Body of pancreas (tissue), 4 donors: ENCODE data around the gene HELT. TPM values are rescaled to one million over a fixed set of nuclear protein-coding genes. Genes with fewer than 3 reads are reported as not detected.
"Not testable (repeated sequence)": the region's sequence is repeated elsewhere in the genome, so short reads cannot be mapped to it uniquely, and the experiment has no call there.

Experiments used
- ATAC-seq: fragments of 150-250 bp; one replicate; pipeline ENCODE4 v1.9.1; 2016
- DNase-seq, 4 donors: peaks; one replicate each; pipeline ENCODE4 v3.0.0-alpha.2; 2019
- H3K27ac ChIP-seq, 4 donors: fragments of 200-600 bp; sonication (generic); 1 replicate in 3 of 4; 2 replicates in 1 of 4; pipeline versions ENCODE4 v1.5.1 to v1.6.1; 2016 to 2019; ENCODE audit warnings: mild to moderate bottlenecking in 1 of 4, mixed read lengths in 1 of 4, moderate library complexity in 1 of 4
- H3K27me3 ChIP-seq, 2 donors: fragments of 200-600 bp; sonication (generic); one replicate each; pipeline ENCODE4 v1.6.0; 2016; ENCODE audit warnings: mild to moderate bottlenecking in 1 of 2
- H3K36me3 ChIP-seq, 2 donors: fragments of 200-600 bp; sonication (generic); replicated peaks in 1 of 2; 2 replicates each; pipeline ENCODE4 v1.5.1; 2016; ENCODE audit warnings: low read depth in 2 of 2; ENCODE audit not compliant: insufficient read depth in 1 of 2
- H3K4me1 ChIP-seq: fragments of 200-600 bp; sonication (generic); one replicate; pipeline ENCODE4 v1.6.0; 2016
- H3K4me3 ChIP-seq, 2 donors: fragments of 200-600 bp; sonication (generic); 1 replicate in 1 of 2; 2 replicates in 1 of 2; pipeline ENCODE4 v1.5.1; 2016 to 2019
- H3K9me3 ChIP-seq, 3 donors: fragments of 200-600 bp; sonication (generic); 1 replicate in 2 of 3; 2 replicates in 1 of 3; pipeline ENCODE4 v1.5.1; 2016
- CTCF ChIP-seq, 7 experiments: fragments of 450-650 bp in 4 of 7; fragments of 200-600 bp in 3 of 7; sonication (generic) in 3 of 7; IDR thresholded peaks; one replicate each; pipeline ENCODE4 v1.5.1; 2016 to 2019; ENCODE audit warnings: antibody characterized with exemption in 7 of 7
- POLR2A ChIP-seq, 3 donors: fragments of 450-650 bp; IDR thresholded peaks; one replicate each; pipeline ENCODE4 v1.6.1; 2016; ENCODE audit warnings: antibody characterized with exemption in 3 of 3, mild to moderate bottlenecking in 2 of 3
- WGBS, 2 donors: methylation state at CpG; one replicate each; pipeline ENCODE4 v1.1.5; 2017; 5-methylcytosine and 5-hydroxymethylcytosine counted together
- intact Hi-C: fragments of 100-400 bp; cut with DNase I; formaldehyde crosslinking; loops from one replicate; pipeline ENCODE4 v1.15.1; 2023
- total RNA-seq, 2 donors: library from RNA; depleted of rRNA; stranded (reverse); fragments of >200 nt; gene quantifications; one replicate each; pipeline ENCODE4 v1.1.0, GENCODE V29; 2016

HELT gene
- total RNA-seq, 2 donors from 2014 or later = not detected

- no peak overlapping the region for H3K4me3 ChIP-seq
- H3K27ac ChIP-seq = no peak overlapping the region
- H3K36me3 ChIP-seq = no peaks in the 10 kb centered on the region
- no peaks in the 10 kb centered on the region for H3K27me3 ChIP-seq
- H3K9me3 ChIP-seq = no peaks in the 10 kb centered on the region
- WGBS, 2 donors = 63 to 64% methylated on average over 6 of the region's 6 CpGs
- H3K4me1 ChIP-seq = no peaks in the 10 kb centered on the region
- no peak for DNase-seq
- intact Hi-C loops = no loop called here
- TF ChIP-seq CTCF (IDR thresholded peaks at IDR 0.05) (no peak), POLR2A (IDR thresholded peaks at IDR 0.05) (no peak)
- ATAC-seq = no peak
These were observed 26.4 kb upstream of the HELT start for GRCh38 chr4:184991860-184992259.

- TF ChIP-seq CTCF (IDR thresholded peaks at IDR 0.05) (no peak), POLR2A (IDR thresholded peaks at IDR 0.05) (no peak)
- no peak overlapping the region for H3K4me3 ChIP-seq
- H3K9me3 ChIP-seq = no peaks in the 10 kb centered on the region
- H3K36me3 ChIP-seq = no peaks in the 10 kb centered on the region
- no peak for DNase-seq
- no peak overlapping the region for H3K27ac ChIP-seq
- H3K4me1 ChIP-seq = no peaks in the 10 kb centered on the region
- intact Hi-C loops = no loop called here
- no peak for ATAC-seq
- no peaks in the 10 kb centered on the region for H3K27me3 ChIP-seq
- 79 to 81% methylated on average over 15 of the region's 15 CpGs for WGBS, 2 donors
These were observed 25.9 kb upstream of the HELT start for GRCh38 chr4:184992422-184992821.

DNA sequence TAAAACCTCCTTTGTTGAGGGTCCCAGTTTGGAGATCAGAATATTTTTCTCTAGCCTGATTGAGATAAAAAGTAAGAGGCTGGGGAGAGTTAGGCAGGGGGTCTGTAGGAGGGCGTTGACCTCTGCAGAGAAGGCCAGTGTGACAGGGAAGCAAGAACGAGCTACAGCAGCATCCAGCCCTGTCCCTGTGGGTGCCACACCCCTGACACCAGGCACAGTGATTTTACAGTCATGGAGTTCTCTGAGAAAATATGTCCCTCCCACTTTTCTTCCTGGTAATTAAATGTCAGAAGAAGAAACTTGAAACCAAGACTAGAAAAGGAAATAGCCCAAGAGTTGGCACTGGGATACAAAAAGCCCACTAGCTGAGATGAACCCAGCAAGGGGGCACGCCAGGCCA lies 25.0 kb upstream of the HELT start:
- Histone ChIP-seq H3K4me3 (no peak overlapping the region), H3K9me3 (no peaks in the 10 kb centered on the region), H3K4me1 (no peaks in the 10 kb centered on the region), H3K27me3 (no peaks in the 10 kb centered on the region), H3K27ac (no peak overlapping the region), H3K36me3 (no peaks in the 10 kb centered on the region)
- intact Hi-C loops = no loop called here
- ATAC-seq (no peak), DNase-seq (no peak)
- no peak for TF ChIP-seq CTCF (IDR thresholded peaks at IDR 0.05)
- 48 to 53% methylated on average over 3 of the region's 3 CpGs for WGBS, 2 donors

DNA sequence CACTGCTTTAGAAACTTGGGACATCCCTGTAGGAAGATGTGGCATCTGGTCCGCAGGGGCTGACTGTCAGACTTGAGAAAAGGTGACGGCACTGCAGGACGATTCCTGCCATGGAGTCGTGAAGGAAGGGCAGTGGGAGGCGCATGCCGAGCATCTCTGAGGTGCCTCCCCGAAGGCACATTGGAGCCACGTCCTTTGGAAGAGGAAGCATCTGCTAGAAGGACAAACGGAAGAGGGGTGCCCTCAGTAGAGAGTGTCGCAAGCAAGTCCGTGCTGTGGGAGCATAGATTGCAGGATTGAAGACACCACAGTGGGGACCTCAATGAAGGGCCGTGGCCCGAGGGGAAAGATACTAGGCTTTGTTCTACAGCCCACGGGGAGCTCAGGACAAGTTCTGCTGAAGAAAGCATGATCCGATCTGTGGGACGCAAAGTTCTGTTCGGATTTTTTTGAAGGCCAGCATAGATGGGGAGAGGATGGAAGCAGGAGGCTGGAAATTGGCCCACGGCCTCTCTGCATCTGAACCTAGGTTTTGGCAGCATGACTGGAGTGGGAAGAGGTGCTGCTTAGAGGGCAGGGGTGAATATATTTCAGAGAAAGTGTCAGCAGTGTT lies 24.2 kb upstream of the HELT start:
- TF ChIP-seq POLR2A (IDR thresholded peaks at IDR 0.05) = no peak
- TF ChIP-seq CTCF (IDR thresholded peaks at IDR 0.05) = no peak
- WGBS, 2 donors = 65 to 67% methylated on average over 15 to 18 of the region's 18 CpGs
- H3K27me3 ChIP-seq = no peaks in the 10 kb centered on the region
- H3K4me1 ChIP-seq = no peaks in the 10 kb centered on the region
- H3K9me3 ChIP-seq = no peaks in the 10 kb centered on the region
- no peak overlapping the region for H3K27ac ChIP-seq
- H3K4me3 ChIP-seq = no peak overlapping the region
- H3K36me3 ChIP-seq = no peaks in the 10 kb centered on the region
- intact Hi-C loops = no loop called here
- ATAC-seq (no peak), DNase-seq (no peak)

GRCh38 chr4:184994623-184995010 lies 23.7 kb upstream of the HELT start:
- H3K36me3 ChIP-seq = no peaks in the 10 kb centered on the region
- H3K9me3 ChIP-seq = no peaks in the 10 kb centered on the region
- TF ChIP-seq CTCF (IDR thresholded peaks at IDR 0.05) = no peak
- no peak for TF ChIP-seq POLR2A (IDR thresholded peaks at IDR 0.05)
- no peak for DNase-seq
- no peak for ATAC-seq
- WGBS, 2 donors = 77 to 78% methylated on average over 14 of the region's 14 CpGs
- H3K27ac ChIP-seq = no peak overlapping the region
- no peak overlapping the region for H3K4me3 ChIP-seq
- intact Hi-C loops = no loop called here
- H3K27me3 ChIP-seq = no peaks in the 10 kb centered on the region
- H3K4me1 ChIP-seq = no peaks in the 10 kb centered on the region

- H3K27me3 ChIP-seq, ATAC-seq, DNase-seq, intact Hi-C loops, H3K27ac ChIP-seq, H3K9me3 ChIP-seq, H3K36me3 ChIP-seq, H3K4me3 ChIP-seq, H3K4me1 ChIP-seq: not testable (repeated sequence)
These were observed 20.6 kb upstream of the HELT start for GRCh38 chr4:184997656-184998055.
